22Rv1 (cell line): ENCODE measurements around the gene FAM89B.

Experiments used
- H3K27ac ChIP-seq: fragments of 450-650 bp; 2 replicates; pipeline ENCODE4 v1.5.1; 2017
- CTCF ChIP-seq: fragments of 450-650 bp; IDR thresholded peaks from 2 replicates; pipeline ENCODE4 v1.5.1; 2017; ENCODE audit warnings: mild to moderate bottlenecking
- ZFX ChIP-seq: fragments of 450-650 bp; IDR thresholded peaks from 2 replicates; pipeline ENCODE4 v1.6.1; 2017; ENCODE audit warnings: antibody characterized with exemption, borderline replicate concordance

FAM89B gene

GRCh38 chr11:65574811-65575567 lies 2.7 kb downstream of the FAM89B start:
- H3K27ac ChIP-seq = peak overlapping the region; percentile 96
- TF ChIP-seq CTCF = no peak
- TF ChIP-seq ZFX = no peak

GRCh38 chr11:65575568-65576231 lies 3.4 kb downstream of the FAM89B start, which contains the start of gene EHBP1L1:
Gene EHBP1L1, plus strand, starts transcription at chr11:65576053. Its CDS starts 250 bp downstream, at chr11:65576303.
- H3K27ac ChIP-seq = peak within 1 kb of the TSS; percentile 96
- TF ChIP-seq CTCF (no peak), ZFX (no peak)

- TF ChIP-seq ZFX (no peak), CTCF (no peak)
- peak overlapping the region; percentile 96 for H3K27ac ChIP-seq
Observed at GRCh38 chr11:65576232-65576866, 4.0 kb downstream of the FAM89B start.

- TF ChIP-seq ZFX (no peak), CTCF (no peak)
- H3K27ac ChIP-seq = peak overlapping the region; percentile 96; the same call in 1 of the 2 replicates
Observed at GRCh38 chr11:65576867-65577755, 4.8 kb downstream of the FAM89B start.

GRCh38 chr11:65577756-65578109 lies 5.4 kb downstream of the FAM89B start:
- no peak for TF ChIP-seq ZFX
- peak overlapping the region; percentile 96; the same call in 1 of the 2 replicates for H3K27ac ChIP-seq

GRCh38 chr11:65578134-65578533 lies 5.8 kb downstream of the FAM89B start:
- H3K27ac ChIP-seq = no peak overlapping the region; the same call in 1 of the 2 replicates

More at GRCh38 chr11:65578134-65578533, 5.8 kb downstream of the FAM89B start:
- TF ChIP-seq ZFX = no peak
- no peak for TF ChIP-seq CTCF
